Lower lobe of right lung (tissue), 2 donors: ENCODE data around the gene ROPN1B. TPM values are rescaled to one million over a fixed set of nuclear protein-coding genes. Genes with fewer than 3 reads are reported as not detected.

Experiments used
- ATAC-seq, 2 donors: fragments of 200-7000 bp; cut with Tn5 transposase; one replicate each; pipeline ENCODE4 v1.9.1; 2020 to 2022; ENCODE audit warnings: mild to moderate bottlenecking in 2 of 2, moderate library complexity in 2 of 2
- DNase-seq: peaks from one replicate; pipeline ENCODE4 v3.0.0-alpha.2; 2020
- H3K27ac ChIP-seq: fragments of 200-600 bp; one replicate; pipeline ENCODE4 v1.8.0; 2022
- H3K27me3 ChIP-seq: fragments of 200-600 bp; one replicate; pipeline ENCODE4 v1.8.0; 2022; ENCODE audit warnings: low read depth
- H3K36me3 ChIP-seq: fragments of 200-600 bp; one replicate; pipeline ENCODE4 v1.8.0; 2022; ENCODE audit warnings: mild to moderate bottlenecking
- H3K4me1 ChIP-seq: fragments of 200-600 bp; one replicate; pipeline ENCODE4 v1.8.0; 2022
- H3K4me3 ChIP-seq: fragments of 200-600 bp; one replicate; pipeline ENCODE4 v1.8.0; 2022; ENCODE audit warnings: mild to moderate bottlenecking
- H3K9me3 ChIP-seq: fragments of 200-600 bp; one replicate; pipeline ENCODE4 v1.8.0; 2022
- CTCF ChIP-seq: fragments of 200-600 bp; IDR thresholded peaks from one replicate; pipeline ENCODE4 v1.8.0; 2022; ENCODE audit warnings: antibody characterized with exemption, mild to moderate bottlenecking
- intact Hi-C: fragments of 100-400 bp; cut with DNase I; formaldehyde crosslinking; loops from one replicate; pipeline ENCODE4 v1.11.0; 2022
- total RNA-seq: library from RNA; stranded (reverse); fragmentation: NEBNext Ultra II Directional; extraction: Animal tissue kit (Norgen Biotek cat#: 25700); gene quantifications from one replicate; pipeline ENCODE4 v1.2.1, GENCODE V29; 2021
- donor health status: DM: no; HTN: yes; CAD: no; lungs with severe emphysema.

ROPN1B gene
- total RNA-seq, 1 donor from 2014 or later: 0.50 TPM

GRCh38 chr3:126021224-126021623 is 52.2 kb downstream of the ROPN1B start:
- H3K36me3 ChIP-seq: peaks cover 25% of the 10 kb centered on the region
- intact Hi-C loops: no loop called here
- no peak for ATAC-seq
- no peak overlapping the region for H3K27ac ChIP-seq
- no peak for DNase-seq
- TF ChIP-seq CTCF: no peak
- no peaks in the 10 kb centered on the region for H3K4me1 ChIP-seq
- H3K4me3 ChIP-seq: no peak overlapping the region
- no peaks in the 10 kb centered on the region for H3K27me3 ChIP-seq
- H3K9me3 ChIP-seq: no peaks in the 10 kb centered on the region

GRCh38 chr3:126021702-126022101 is 52.7 kb downstream of the ROPN1B start:
- intact Hi-C loops: no loop called here
- H3K36me3 ChIP-seq: peaks cover 21% of the 10 kb centered on the region
- no peak for TF ChIP-seq CTCF
- no peaks in the 10 kb centered on the region for H3K9me3 ChIP-seq
- ATAC-seq: no peak
- no peak overlapping the region for H3K4me3 ChIP-seq
- no peak for DNase-seq
- no peaks in the 10 kb centered on the region for H3K27me3 ChIP-seq
- no peaks in the 10 kb centered on the region for H3K4me1 ChIP-seq
- H3K27ac ChIP-seq: no peak overlapping the region

- intact Hi-C loops: no loop called here
- Histone ChIP-seq H3K9me3 (peaks cover 3% of the 10 kb centered on the region), H3K27me3 (no peaks in the 10 kb centered on the region), H3K4me3 (no peak overlapping the region), H3K4me1 (no peaks in the 10 kb centered on the region), H3K36me3 (peaks cover 21% of the 10 kb centered on the region), H3K27ac (no peak overlapping the region)
- no peak for DNase-seq
- no peak for ATAC-seq
- TF ChIP-seq CTCF: no peak
Observed at GRCh38 chr3:126022741-126023359, 53.9 kb downstream of the ROPN1B start.

- Histone ChIP-seq H3K4me1 (no peaks in the 10 kb centered on the region), H3K9me3 (peaks cover 9% of the 10 kb centered on the region), H3K27ac (no peak overlapping the region), H3K4me3 (no peak overlapping the region), H3K36me3 (peaks cover 21% of the 10 kb centered on the region), H3K27me3 (no peaks in the 10 kb centered on the region)
- intact Hi-C loops: no loop called here
- DNase-seq (no peak), ATAC-seq (no peak)
- no peak for TF ChIP-seq CTCF
Observed at GRCh38 chr3:126023390-126023789, 54.4 kb downstream of the ROPN1B start.

- Histone ChIP-seq H3K36me3 (peaks cover 21% of the 10 kb centered on the region), H3K27me3 (no peaks in the 10 kb centered on the region), H3K4me1 (no peaks in the 10 kb centered on the region), H3K9me3 (peaks cover 12% of the 10 kb centered on the region), H3K4me3 (no peak overlapping the region), H3K27ac (no peak overlapping the region)
- DNase-seq: no peak
- no peak for ATAC-seq
- TF ChIP-seq CTCF: no peak
- intact Hi-C loops: no loop called here
Observed at GRCh38 chr3:126024049-126024854, 55.3 kb downstream of the ROPN1B start.
